WTC11 (cell line): ENCODE measurements around the gene SCUBE3.

Source experiments
- CTCF ChIP-seq: fragments of 200-600 bp; IDR thresholded peaks from 2 replicates; pipeline ENCODE4 v1.8.0; 2022; ENCODE audit warnings: antibody characterized with exemption
- E2F1 ChIP-seq: sonication (generic); formaldehyde crosslinking; IDR thresholded peaks from 2 replicates; pipeline ENCODE4 v1.8.0; 2022; ENCODE audit warnings: mild to moderate bottlenecking, missing genetic modification reagents
- E2F4 ChIP-seq: sonication (generic); formaldehyde crosslinking; IDR thresholded peaks from 2 replicates; pipeline ENCODE4 v1.8.1; 2022; ENCODE audit warnings: low read depth, mild to moderate bottlenecking, moderate library complexity, missing genetic modification reagents, borderline replicate concordance
- FOXP4 ChIP-seq: sonication (generic); formaldehyde crosslinking; IDR thresholded peaks from 2 replicates; pipeline ENCODE4 v1.8.0; 2022; ENCODE audit warnings: mild to moderate bottlenecking, missing genetic modification reagents
- HMGXB4 ChIP-seq: sonication (generic); formaldehyde crosslinking; IDR thresholded peaks from 2 replicates; pipeline ENCODE4 v1.8.1; 2023; ENCODE audit warnings: mild to moderate bottlenecking, moderate library complexity, missing genetic modification reagents
- KAT7 ChIP-seq: sonication (generic); formaldehyde crosslinking; IDR thresholded peaks from 2 replicates; pipeline ENCODE4 v1.8.1; 2023; ENCODE audit warnings: missing genetic modification reagents, mild to moderate bottlenecking, borderline replicate concordance
- MAX ChIP-seq: sonication (generic); formaldehyde crosslinking; IDR thresholded peaks from 2 replicates; pipeline ENCODE4 v1.8.0; 2022; ENCODE audit warnings: mild to moderate bottlenecking, missing genetic modification reagents
- SMAD3 ChIP-seq: sonication (generic); formaldehyde crosslinking; IDR thresholded peaks from 2 replicates; pipeline ENCODE4 v1.8.0; 2022; ENCODE audit warnings: missing genetic modification reagents, mild to moderate bottlenecking, borderline replicate concordance
- SP1 ChIP-seq: sonication (generic); formaldehyde crosslinking; conservative IDR thresholded peaks from 2 replicates; pipeline ENCODE4 v1.8.1; 2022; ENCODE audit warnings: missing genetic modification reagents
- USF2 ChIP-seq: sonication (generic); formaldehyde crosslinking; IDR thresholded peaks from 2 replicates; pipeline ENCODE4 v1.8.1; 2023; ENCODE audit warnings: mild to moderate bottlenecking, missing genetic modification reagents, moderate library complexity
- ZNF281 ChIP-seq: sonication (generic); formaldehyde crosslinking; IDR thresholded peaks from 2 replicates; pipeline ENCODE4 v1.8.0; 2023; ENCODE audit warnings: mild to moderate bottlenecking, missing genetic modification reagents
- ZNF396 ChIP-seq: fragments of 250-450 bp; sonication (Bioruptor Pico); IDR thresholded peaks from 2 replicates; pipeline ENCODE4 v1.8.0; 2021; ENCODE audit warnings: mild to moderate bottlenecking, moderate library complexity, borderline replicate concordance

GRCh38 chr6:35218456-35218855 lies 4.7 kb downstream of the SCUBE3 start:
- no peak for TF ChIP-seq HMGXB4
- TF ChIP-seq E2F1 (CRISPR knock-in tag): no peak
- no peak for TF ChIP-seq CTCF
- no peak for TF ChIP-seq E2F4
- TF ChIP-seq ZNF281 (CRISPR knock-in tag): no peak
- no peak for TF ChIP-seq SMAD3 (CRISPR knock-in tag)
- no peak for TF ChIP-seq ZNF396 (CRISPR knock-in tag)
- no peak for TF ChIP-seq FOXP4 (CRISPR knock-in tag)
- no peak for TF ChIP-seq USF2 (CRISPR knock-in tag)
- TF ChIP-seq MAX (CRISPR knock-in tag): no peak
- no peak for TF ChIP-seq KAT7 (CRISPR knock-in tag)
- TF ChIP-seq SP1 (CRISPR knock-in tag): no peak
